ENCODE measurements around the gene MGLL. TPM values are rescaled to one million over a fixed set of nuclear protein-coding genes. Genes with fewer than 3 reads are reported as not detected.

Gene MGLL
- total RNA-seq, 1 donor from 2014 or later, result 61.0 TPM

GRCh38 chr3:127769284-127770081 is 52.8 kb downstream of the MGLL start:
- DNase-seq (ENCODE audit: low spot score), result no peak
- no peak for TF ChIP-seq CTCF (IDR thresholded peaks at IDR 0.05)
- peaks cover 18% of the 10 kb centered on the region for H3K9me3 Mint-ChIP-seq (ENCODE audit: low read depth)
- peaks cover 7% of the 10 kb centered on the region for H3K36me3 Mint-ChIP-seq (ENCODE audit: low read depth)
- no peaks in the 10 kb centered on the region for H3K27me3 Mint-ChIP-seq (ENCODE audit: low read depth)
- peaks cover 78% of the 10 kb centered on the region for H3K4me1 Mint-ChIP-seq (ENCODE audit: low read depth)
- H3K27ac Mint-ChIP-seq (ENCODE audit: unreplicated experiment), result peak overlapping the region; percentile 4
- no peak overlapping the region for H3K4me3 Mint-ChIP-seq (ENCODE audit: unreplicated experiment)

GRCh38 chr3:127768346-127769008 is 53.8 kb downstream of the MGLL start:
- Mint-ChIP-seq H3K4me1 (ENCODE audit: low read depth) (peaks cover 78% of the 10 kb centered on the region), H3K36me3 (ENCODE audit: low read depth) (peaks cover 7% of the 10 kb centered on the region), H3K9me3 (ENCODE audit: low read depth) (peaks cover 18% of the 10 kb centered on the region), H3K4me3 (ENCODE audit: unreplicated experiment) (peak overlapping the region; percentile 16), H3K27ac (ENCODE audit: unreplicated experiment) (peak overlapping the region; percentile 96), H3K27me3 (ENCODE audit: low read depth) (no peaks in the 10 kb centered on the region)
- TF ChIP-seq CTCF (IDR thresholded peaks at IDR 0.05), result peak; percentile 18
- DNase-seq (ENCODE audit: low spot score), result no peak

- Mint-ChIP-seq H3K27me3 (ENCODE audit: low read depth) (no peaks in the 10 kb centered on the region), H3K4me3 (ENCODE audit: unreplicated experiment) (no peak overlapping the region), H3K4me1 (ENCODE audit: low read depth) (peaks cover 77% of the 10 kb centered on the region), H3K9me3 (ENCODE audit: low read depth) (peaks cover 18% of the 10 kb centered on the region), H3K27ac (ENCODE audit: unreplicated experiment) (peak overlapping the region; percentile 0), H3K36me3 (ENCODE audit: low read depth) (peaks cover 7% of the 10 kb centered on the region)
- DNase-seq (ENCODE audit: low spot score), result no peak
- no peak for TF ChIP-seq CTCF (IDR thresholded peaks at IDR 0.05)
Measured at GRCh38 chr3:127767126-127767525, 55.2 kb downstream of the MGLL start.

GRCh38 chr3:127765735-127766134 is 56.6 kb downstream of the MGLL start:
- peaks cover 82% of the 10 kb centered on the region for H3K4me1 Mint-ChIP-seq (ENCODE audit: low read depth)
- H3K4me3 Mint-ChIP-seq (ENCODE audit: unreplicated experiment), result no peak overlapping the region
- DNase-seq (ENCODE audit: low spot score), result no peak
- TF ChIP-seq CTCF (IDR thresholded peaks at IDR 0.05), result no peak
- H3K27me3 Mint-ChIP-seq (ENCODE audit: low read depth), result no peaks in the 10 kb centered on the region
- H3K27ac Mint-ChIP-seq (ENCODE audit: unreplicated experiment), result peak overlapping the region; percentile 90
- H3K9me3 Mint-ChIP-seq (ENCODE audit: low read depth), result peaks cover 18% of the 10 kb centered on the region
- H3K36me3 Mint-ChIP-seq (ENCODE audit: low read depth), result peaks cover 7% of the 10 kb centered on the region

GRCh38 chr3:127764841-127765362 is 57.4 kb downstream of the MGLL start:
- Mint-ChIP-seq H3K36me3 (ENCODE audit: low read depth) (peaks cover 5% of the 10 kb centered on the region), H3K4me1 (ENCODE audit: low read depth) (peaks cover 76% of the 10 kb centered on the region), H3K27ac (ENCODE audit: unreplicated experiment) (peak overlapping the region; percentile 90), H3K9me3 (ENCODE audit: low read depth) (peaks cover 18% of the 10 kb centered on the region), H3K4me3 (ENCODE audit: unreplicated experiment) (no peak overlapping the region), H3K27me3 (ENCODE audit: low read depth) (no peaks in the 10 kb centered on the region)
- no peak for TF ChIP-seq CTCF (IDR thresholded peaks at IDR 0.05)
- no peak for DNase-seq (ENCODE audit: low spot score)
